Astrocyte (in vitro differentiated cells and primary cell): ENCODE measurements around the gene FGF12.

Source experiments
- EZH2 ChIP-seq: IDR thresholded peaks from 2 replicates; pipeline ENCODE4 v1.6.1; 2012; ENCODE audit warnings: mild to moderate bottlenecking, low read length, inconsistent platforms; ENCODE audit not compliant: insufficient read depth
- TF ChIP-seq, protein P1 (sequence below): IDR thresholded peaks from 2 replicates; pipeline ENCODE4 v1.5.1; 2011; ENCODE audit warnings: low read depth, mild to moderate bottlenecking, inconsistent platforms, low read length, moderate library complexity; ENCODE audit not compliant: insufficient read depth

DNA sequence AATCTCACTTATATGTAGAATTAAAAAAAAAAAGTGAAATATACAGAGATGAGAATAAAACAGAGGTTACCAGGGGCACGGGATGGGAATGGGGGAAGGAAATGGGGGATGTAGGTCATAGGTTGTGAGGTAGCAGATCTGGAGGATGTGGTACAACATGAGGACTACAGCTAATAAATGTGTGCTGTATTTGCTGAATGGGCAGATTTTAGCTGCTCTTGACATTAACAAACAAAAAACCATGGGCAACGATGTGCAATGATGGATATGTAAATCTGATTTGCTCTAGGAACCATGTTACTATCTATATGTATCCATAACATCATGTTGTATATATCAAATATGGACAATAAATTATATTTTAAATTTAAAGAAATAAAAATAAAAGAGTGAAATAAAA, 87.4 kb downstream of the FGF12 start:
- TF ChIP-seq, protein P1, sequence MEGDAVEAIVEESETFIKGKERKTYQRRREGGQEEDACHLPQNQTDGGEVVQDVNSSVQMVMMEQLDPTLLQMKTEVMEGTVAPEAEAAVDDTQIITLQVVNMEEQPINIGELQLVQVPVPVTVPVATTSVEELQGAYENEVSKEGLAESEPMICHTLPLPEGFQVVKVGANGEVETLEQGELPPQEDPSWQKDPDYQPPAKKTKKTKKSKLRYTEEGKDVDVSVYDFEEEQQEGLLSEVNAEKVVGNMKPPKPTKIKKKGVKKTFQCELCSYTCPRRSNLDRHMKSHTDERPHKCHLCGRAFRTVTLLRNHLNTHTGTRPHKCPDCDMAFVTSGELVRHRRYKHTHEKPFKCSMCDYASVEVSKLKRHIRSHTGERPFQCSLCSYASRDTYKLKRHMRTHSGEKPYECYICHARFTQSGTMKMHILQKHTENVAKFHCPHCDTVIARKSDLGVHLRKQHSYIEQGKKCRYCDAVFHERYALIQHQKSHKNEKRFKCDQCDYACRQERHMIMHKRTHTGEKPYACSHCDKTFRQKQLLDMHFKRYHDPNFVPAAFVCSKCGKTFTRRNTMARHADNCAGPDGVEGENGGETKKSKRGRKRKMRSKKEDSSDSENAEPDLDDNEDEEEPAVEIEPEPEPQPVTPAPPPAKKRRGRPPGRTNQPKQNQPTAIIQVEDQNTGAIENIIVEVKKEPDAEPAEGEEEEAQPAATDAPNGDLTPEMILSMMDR, result no peak
- no peak for TF ChIP-seq EZH2
